Stimulated activated naive CD4-positive, alpha-beta T cell treated with Interleukin-2 at 50 U/mL for 16 hours (primary cell): ENCODE results near the gene PKN1.
A peak's percentile ranks its signal among the peaks of the same experiment; 100 is the strongest.
"Not testable (repeated sequence)": the region's sequence is repeated elsewhere in the genome, so short reads cannot be mapped to it uniquely, and the experiment has no call there.

ENCODE experiments used
- DNase-seq: peaks from one replicate; lab custom pipeline; 2025; lab: John Stamatoyannopoulos, UW

PKN1 gene

DNA sequence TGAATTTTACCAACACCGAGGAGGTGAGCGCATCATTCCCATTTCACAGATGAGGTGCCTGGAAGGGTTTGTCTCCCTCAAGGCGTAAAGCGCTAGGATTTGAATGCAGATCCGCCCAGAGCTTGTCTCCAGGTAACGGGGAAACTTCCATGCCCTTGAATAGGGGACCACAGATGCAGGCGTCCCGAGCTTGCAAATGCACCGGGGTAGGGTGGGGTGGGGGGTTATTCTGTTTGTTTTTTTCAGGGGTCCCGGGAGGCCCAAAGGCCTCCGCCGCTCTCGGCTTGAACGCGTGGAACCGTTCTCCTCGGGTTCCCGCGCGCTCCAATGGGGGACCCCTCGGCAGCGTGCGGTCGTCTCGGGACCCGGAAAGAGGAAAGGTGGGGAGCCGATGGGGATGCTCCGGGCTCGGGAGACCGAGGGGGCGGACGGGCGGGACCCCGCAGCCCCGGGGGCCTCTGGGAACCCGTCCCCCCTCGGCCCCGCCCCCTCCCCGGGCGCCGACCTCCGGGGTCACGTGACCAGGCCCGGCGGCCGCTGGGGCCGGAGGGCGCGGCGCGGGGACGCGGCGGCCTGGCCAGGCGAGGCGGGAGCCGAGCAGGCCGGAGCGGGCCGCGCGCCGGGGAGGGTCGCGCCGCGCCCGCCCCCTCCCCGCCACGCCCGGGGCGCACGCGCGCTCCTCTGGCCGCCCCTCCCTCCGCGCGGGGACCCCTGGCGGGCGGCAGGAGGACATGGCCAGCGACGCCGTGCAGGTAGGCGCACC lies at the start of gene PKN1:
Gene PKN1 (plus strand): TSS at position 516 of the 763 bp plus-strand sequence. CDS start 216 bp downstream, at position 732.
- peak; percentile 34 for DNase-seq

- DNase-seq, result peak; percentile 51
These were observed 49.2 kb upstream of the PKN1 start for GRCh38 chr19:14383661-14384555.

DNA sequence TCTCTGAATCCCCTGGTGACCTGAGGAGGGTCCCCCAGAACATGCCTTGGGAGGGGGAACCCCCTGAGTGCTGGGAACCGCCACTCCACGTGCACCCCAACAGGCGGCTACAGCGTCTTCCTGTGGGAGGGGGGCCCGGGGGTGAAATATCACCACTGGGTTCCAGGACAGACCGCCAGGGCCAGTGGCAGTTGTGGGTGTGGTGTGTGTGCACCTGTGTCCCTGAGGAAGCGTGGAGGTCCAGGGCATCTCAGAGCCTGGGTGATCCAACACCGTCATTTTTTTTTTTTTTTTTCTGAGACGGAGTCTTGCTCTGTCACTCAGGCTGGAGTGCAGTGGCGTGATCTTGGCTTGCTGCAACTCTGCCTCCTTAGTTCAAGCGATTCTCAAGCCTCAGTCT lies 47.6 kb upstream of the PKN1 start:
- peak; percentile 32 for DNase-seq

DNA sequence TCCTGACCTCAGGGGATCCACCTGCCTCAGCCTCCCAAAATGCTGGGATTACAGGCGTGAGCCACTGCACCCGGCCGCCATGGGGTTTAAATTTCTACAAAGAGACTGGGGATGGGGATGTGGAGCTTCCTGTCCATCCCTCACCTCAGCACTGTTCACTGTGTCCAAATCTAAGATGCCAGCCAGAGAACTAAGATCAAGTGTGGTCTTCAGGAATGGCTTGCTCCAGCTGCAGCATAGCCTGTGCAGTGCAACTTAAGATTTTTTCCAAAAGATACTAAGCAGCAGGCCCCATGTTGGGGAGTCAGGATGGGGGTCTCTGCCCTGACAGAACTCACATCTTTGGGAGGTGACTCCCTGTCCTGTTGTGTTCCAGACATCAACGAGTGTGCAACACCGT lies 42.6 kb upstream of the PKN1 start:
- no peak for DNase-seq

DNA sequence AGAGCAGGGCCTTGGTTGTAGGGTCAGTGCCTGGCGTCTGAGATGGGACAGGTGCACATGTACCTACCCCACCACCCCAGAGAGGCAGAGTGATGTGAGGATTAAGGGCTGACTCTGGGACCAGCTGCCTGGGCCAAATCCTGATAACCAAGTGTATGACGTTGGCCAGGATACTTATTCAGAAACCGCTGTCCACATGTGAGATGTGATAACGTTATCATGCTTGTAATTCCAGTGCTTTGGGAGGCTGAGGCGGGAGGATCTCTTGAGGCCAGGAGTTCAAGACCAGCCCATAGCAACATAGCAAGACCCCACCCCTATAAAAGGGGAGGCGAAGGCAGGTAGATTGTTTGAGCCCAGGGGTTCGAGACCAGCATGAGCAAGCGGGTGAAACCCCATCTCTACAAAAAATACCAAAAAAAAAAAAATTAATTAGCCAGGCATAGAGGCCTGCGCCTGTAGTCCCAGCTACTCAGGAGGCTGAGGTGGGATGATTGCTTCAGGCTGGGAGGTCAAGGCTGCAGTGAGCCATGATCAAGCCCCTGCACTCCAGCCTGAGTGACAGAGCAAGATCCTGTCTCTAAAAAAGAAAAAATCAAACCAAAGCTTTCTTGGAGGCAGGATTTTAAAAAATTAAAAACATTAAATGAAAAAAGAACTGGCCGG lies 41.8 kb upstream of the PKN1 start:
- DNase-seq, result no peak

DNA sequence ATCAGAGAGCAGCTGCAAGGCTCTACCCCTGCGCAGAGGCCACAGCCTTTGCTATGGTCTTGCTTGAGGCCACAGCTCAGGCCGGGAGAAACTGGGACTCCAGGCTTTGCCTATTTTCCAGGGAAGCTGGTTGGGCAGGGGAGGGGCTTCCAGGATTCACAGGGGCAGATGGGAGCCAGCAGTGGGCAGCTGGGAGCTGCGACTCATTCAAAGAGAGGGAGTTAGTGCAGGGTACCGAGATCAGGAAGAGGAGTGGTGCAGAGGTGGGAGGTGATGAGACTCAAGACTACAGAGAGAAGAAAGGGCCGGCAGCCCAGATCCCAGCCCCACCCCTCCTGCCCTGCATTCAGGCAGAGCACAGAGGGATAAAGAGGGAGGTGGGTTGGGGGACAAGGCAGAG lies 39.8 kb upstream of the PKN1 start:
- DNase-seq, result no peak

- DNase-seq, result no peak
These were observed 38.9 kb upstream of the PKN1 start for GRCh38 chr19:14394167-14394566.

DNA sequence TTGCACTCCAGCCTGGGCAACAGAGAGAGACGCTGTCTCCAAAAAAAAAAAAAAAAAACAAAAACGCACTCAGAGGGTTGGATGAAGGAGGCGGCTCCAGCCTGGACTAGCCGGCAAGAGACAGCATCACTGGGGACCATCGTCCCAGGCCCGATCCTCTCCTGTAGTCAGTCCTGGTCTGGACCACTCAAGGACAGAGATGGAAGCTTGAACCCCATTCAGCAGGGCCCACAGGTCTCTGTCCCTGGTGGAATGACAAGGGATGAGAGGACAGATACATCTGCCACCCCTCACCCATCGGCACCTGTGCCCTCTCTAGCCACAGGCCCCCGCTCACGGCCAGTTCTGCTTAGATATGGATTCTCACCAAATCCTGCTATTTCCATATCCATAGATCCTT lies 37.8 kb upstream of the PKN1 start:
- DNase-seq, result no peak

GRCh38 chr19:14395710-14396336 lies 37.3 kb upstream of the PKN1 start:
- no peak for DNase-seq

GRCh38 chr19:14396730-14397129 lies 36.4 kb upstream of the PKN1 start:
- DNase-seq, result not testable (repeated sequence)

DNA sequence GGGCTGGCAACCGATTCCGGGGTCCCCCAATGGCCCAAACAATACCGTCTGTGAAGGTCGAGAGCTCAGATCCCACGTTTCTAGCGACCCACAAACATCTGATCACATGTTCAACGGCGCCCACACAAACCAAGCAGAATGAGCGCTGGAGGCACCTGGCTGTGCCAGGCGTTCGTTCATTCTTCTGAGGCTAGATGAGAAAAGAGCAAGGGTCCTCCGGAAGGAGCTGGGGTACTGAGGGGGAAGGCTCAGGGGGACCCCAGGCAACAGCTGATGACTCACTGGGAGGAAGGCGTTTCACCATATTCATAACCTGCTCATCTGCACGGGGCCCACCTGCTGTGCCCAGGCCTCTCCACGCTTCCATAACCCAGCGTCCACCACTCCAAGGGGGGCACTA lies 35.9 kb upstream of the PKN1 start:
- DNase-seq, result not testable (repeated sequence)

DNA sequence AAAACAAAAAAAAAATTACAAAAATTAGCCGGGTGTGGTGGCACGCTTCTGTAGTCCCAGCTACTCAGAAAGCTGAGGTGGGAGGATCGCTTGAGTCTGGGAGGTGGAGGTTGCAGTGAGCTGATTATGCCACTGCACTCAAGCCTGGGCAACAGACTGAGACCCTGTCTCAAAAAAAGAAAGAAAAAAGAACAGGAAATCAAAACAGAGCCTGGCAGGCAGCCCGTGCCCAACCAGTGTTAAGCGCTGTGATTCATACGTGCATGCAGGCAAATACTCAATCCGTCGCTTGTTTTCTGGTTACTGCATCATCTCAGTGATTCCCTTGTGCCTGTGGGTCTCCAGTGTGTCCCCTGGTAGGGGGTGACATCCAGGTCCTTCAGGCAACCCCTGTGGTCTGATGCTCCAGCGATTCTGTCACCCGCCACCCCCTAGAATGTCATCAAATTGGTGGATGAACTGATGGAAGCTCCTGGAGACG lies 32.1 kb upstream of the PKN1 start:
- DNase-seq, result no peak

- no peak for DNase-seq
These were observed 31.5 kb upstream of the PKN1 start for GRCh38 chr19:14401468-14402195.

DNA sequence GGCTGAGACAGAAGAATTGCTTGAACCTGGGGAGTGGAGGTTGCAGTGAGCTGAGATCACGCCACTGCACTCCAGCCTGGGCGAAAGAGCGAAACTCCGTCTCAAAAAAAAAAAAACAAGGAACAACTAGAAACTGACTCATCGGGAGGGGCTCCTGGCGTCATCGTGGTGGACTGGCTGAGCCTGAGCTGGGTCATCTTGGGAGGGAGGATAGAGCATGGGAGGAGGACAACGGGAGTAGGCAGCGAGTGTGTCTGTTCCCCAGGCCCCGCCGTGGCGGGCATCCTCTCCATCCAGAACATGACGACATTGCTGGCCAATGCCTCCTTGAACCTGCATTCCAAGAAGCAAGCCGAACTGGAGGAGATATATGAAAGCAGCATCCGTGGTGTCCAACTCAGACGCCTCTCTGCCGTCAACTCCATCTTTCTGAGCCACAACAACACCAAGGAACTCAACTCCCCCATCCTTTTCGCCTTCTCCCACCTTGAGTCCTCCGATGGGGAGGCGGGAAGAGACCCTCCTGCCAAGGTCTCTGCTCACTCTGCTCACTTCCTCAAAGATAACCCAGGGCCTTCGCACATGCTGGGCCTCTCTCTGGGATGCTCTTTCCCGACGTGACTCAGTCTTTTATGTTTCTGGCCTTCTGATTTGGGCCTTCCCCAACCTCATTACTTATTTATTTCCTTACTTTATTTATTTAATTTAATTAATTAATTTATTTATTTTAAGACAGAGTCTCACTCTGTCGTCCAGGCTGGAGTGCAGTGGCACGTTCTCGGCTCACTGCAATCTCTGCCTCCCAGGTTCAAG lies 30.6 kb upstream of the PKN1 start:
- DNase-seq, result no peak

DNA sequence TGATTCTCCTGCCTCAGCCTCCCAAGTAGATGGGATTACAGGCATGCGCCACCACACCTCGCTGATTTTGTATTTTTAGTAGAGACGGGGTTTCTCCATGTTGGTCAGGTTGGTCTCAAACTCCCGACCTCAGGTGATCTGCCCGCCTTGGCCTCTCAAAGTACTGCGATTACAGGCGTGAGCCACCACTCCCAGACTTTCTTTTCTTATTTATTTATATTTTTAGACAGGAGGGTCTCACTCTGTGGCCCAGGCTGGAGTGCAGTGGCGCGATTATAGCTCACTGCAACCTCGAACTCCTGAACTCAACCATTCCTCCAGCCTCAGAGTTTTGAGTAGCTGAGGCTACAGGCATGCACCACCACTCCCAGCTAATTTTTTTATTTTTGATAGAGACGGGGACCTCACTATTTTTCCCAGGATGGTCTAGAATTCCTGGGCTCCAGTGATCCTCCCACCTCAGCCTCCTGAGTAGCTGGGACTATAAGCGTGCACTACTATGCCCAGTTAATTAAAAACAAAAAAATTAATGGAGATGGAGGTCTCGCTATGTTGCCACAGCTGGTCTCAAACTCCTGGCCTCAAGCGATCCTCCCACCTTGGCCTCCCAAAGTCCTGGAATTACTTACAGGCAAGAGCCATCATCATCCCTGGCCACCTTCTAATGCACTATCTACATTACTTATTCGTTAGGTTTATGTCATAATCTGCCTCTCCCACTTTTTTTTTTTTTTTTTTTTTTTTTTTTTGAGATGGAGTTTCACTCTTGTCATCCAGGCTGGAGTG lies 29.8 kb upstream of the PKN1 start:
- DNase-seq, result not testable (repeated sequence)

GRCh38 chr19:14404312-14404711 lies 28.8 kb upstream of the PKN1 start:
- no peak for DNase-seq

DNA sequence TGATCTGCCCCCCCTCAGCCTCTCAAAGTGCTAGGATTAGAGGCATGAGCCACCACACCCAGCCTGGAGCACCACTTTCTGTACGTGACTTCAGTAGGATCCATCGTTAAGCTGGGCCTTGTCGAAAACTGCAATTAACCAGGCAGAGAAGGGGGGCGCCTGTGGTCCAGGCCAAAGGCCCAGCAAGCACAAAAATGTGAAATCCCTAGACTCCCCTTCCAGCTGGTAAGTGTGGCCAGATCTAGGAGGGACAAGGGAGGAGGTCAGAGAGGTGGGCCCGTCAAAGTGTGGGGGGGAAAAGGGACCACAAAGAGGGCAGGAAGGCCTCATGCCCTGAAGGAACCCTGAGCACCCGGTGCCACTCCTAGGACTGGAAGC lies 27.7 kb upstream of the PKN1 start:
- DNase-seq, result no peak

DNA sequence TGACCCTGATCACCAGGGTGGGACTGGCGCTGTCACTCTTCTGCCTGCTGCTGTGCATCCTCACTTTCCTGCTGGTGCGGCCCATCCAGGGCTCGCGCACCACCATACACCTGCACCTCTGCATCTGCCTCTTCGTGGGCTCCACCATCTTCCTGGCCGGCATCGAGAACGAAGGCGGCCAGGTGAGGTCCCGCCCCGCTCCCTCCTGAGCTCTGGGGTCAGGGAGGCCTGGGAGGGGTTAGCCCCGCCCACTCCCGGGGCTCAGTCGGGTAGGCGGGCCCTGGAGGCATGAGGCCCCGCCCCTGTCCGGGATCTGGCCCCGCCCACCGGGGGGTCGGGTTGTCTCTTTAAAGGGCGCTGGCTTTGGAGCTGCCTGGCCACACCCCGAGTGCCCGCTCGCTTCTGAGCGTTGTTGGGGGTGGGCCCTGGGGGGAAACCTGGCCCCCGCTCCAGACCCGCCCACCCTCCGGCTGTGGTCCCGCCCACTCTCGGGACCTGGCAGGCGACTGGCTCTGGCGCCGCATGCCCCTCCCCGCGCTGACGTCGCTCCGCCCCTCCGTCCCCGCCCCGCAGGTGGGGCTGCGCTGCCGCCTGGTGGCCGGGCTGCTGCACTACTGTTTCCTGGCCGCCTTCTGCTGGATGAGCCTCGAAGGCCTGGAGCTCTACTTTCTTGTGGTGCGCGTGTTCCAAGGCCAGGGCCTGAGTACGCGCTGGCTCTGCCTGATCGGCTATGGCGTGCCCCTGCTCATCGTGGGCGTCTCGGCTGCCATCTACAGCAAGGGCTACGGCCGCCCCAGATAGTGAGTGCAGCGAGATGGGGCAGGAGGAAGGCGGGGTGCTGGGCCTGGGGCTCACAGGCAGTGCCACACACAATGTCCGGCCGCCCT lies 27.1 kb upstream of the PKN1 start:
- peak; percentile 81 for DNase-seq
